Suppressor macrophage (primary cell): ENCODE measurements around the gene BTC.
"Not testable (repeated sequence)": the region's sequence is repeated elsewhere in the genome, so short reads cannot be mapped to it uniquely, and the experiment has no call there.

Source experiments
- DNase-seq, 4 experiments: peaks; one replicate each; pipeline ENCODE4 v3.0.0-alpha.2; 2020 to 2022

Gene BTC

DNA sequence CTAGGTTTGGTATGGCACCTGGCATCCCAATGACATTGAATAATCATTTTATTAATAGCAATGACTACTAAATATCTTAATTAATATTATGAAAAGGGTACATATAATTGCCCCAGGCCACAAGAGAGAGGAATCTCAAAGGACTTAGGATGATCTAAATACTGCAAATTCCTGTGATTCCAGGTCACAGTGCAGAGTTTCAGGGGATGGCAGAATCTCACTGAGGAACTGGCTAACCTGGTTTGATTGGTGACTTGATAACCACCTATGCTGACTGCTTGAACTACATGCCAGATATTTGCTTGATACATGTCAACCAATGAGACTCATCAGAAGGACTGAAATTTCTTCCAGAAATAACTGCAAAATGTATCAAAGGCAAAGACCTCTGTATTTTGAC is 37.2 kb downstream of the BTC start:
- DNase-seq: no peak

DNA sequence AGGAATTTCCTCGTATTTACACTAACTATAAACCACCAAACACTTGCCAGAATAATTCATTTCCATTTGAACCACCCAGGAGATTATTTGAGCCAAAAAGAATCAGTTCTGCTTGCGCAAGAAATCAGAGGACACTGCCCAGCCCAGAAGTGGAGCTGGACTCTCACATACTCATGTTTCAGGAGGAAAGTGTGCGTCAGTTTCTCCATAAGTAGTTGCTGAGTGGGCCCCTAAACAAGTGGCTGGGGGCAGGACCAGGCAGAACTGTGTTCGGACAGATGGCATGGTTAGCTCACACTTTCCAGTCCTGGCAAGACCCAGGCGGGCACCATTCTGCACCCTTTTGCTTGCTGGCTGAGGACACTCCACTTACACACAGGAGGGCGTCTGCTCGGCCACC is 38.8 kb downstream of the BTC start:
- no peak for DNase-seq

DNA sequence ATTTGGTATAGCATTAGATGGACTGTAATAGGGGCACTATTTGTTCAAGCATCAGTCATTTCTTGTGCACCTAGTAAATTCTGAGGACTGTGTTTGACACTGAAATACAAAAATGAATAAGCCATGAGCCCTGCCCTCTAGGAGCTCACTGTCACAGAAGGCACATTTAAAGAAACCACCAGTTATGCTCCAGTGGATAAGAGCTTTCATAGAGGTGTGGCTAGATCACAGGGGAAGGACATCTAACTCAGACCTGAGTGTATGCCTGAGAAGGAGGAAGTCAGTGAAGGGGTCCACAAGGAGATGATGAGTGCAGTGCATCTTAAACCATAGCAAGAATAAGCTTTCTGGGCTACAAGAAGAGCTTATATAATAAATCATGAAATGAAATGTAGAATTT is 40.1 kb downstream of the BTC start:
- no peak for DNase-seq

DNA sequence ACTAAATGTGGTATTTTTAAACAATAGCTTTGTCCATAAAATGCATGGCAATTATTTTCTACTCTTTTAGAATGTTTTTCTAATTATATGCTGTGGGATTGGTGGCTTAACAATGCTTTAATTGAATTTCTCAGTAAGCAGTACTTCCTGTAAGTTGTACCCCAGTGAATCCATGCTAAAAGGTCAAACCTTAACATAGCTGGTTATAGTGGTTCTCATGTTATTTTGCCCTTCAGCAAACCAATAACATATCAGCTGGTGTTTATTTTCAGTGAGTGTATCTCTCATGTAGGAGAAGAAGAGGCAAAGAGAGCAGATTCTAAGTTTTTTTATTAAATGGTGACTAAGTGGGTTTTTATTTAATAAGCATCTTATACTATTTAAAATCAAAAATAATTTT is 41.5 kb downstream of the BTC start:
- no peak for DNase-seq

DNA sequence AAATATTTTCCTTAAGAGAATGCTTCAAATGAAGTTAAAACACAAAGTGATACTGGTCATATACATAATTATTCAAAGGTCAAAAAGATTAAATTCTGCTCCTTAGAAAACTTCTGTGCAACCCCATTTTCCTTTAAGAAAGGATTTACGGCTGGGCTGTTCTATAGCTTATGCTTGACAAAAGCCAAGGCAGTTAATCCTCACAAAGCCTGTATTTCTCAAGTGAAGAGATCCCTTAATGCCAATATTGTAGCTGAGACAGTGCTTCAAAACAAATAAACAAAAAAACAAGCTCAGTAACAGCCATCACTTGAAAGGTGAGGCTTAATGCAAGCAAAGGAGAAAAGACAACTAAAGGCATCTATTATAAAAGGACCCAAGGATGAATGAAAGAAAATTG is 42.5 kb downstream of the BTC start:
- DNase-seq: no peak

DNA sequence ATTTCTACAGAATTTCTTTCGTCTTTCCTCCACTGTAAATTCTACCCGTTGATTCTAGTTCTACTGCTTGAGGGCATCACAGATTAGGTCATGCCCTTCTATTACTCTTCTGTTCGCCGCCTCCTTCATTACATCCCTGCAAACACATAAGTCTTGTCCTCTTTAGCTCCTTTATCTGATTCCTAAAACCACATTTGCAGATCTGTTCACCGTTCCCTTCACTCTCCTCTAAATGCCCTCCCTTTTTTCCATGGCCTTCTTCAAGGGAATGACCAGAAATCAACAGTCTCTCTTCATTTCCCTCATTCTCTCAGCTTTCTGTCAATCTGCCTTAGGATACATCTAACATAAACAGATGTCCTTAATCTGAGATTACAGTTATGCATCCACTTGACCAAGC is 43.1 kb downstream of the BTC start:
- DNase-seq: no peak

DNA sequence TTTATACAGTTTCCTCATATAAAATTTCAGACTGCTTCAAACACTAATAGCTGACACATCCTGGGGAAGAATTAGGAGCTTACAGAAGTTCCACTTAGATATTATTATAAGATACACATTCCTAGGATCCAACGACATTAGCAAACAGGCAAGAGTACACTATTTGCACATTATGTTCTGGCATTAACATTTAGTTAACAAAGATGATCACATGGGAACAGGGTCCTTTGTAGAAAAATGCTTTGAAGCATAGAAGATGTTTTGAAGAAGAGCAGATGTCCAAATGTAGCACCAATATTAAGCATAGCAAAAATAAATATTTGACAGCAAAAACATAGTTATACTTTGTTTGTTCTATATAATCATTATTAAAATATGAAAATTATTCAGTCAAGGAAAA is 52.1 kb downstream of the BTC start:
- no peak for DNase-seq

DNA sequence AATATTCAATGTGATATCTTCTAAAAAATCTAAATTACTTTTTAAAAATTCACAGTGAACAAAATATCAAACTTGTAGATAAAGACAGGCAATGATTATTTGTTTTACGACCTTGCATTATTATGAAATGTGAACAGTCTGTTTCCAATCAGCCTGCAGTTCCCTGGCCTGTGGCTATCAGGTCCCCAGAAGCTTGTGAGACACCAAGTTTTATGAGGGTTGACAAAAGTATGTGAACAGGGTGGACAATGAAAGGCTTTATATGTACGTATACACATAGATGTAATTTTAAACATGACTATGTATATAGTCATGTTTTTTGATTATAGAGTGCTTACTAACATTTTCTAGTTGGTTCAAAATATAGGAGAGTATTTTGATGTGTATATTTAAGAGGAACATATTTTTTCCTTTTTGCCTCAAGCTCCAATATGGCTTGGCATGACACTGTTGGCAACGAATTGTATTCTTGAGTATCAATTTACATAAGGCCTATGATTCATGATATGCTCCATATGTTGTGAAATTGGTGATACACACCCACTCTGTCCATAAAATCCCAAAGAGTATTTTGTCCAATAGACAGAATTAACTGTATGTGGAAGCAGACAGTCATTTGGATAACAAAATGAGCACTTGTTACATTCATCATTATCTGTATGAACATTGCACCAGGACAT is 55.7 kb downstream of the BTC start:
- DNase-seq: no peak

DNA sequence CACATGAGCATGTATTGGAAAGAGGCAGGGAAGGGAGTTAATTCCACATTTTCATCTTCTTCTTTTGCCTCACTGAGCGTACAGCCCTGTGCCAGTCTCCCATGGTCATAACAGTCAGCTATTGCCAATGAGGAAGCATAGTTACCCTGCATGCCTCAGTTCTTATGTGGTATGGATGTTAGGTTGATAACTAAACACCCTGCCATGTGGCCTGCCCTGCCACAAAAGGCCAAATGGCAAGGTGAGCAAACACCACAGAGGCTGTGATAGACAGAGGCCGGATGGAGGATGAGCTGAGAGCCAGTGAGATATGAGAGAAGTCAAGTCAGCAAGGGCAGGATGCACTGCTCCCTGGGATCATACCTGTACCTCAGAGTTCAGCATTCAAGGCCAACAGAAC is 59.3 kb downstream of the BTC start:
- no peak for DNase-seq

DNA sequence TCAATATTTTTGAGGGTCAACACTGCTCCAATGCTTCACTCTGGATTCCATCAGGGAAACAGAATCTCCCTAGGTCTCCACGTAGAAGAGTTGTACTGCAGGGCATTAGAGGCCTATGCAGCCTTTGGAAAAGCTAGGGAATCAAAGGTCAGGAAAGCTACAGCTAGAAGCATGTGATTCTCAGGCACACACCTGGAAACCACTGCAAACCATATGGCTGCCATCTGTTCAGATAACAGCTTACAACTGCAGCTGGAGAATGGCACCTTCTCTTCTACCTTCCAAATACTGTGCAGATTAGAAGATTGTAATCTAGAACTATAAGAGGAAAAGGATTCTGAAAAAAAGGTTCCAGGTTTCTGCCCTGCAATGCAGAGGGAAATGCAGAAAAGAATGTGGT is 60.6 kb downstream of the BTC start:
- no peak for DNase-seq

DNA sequence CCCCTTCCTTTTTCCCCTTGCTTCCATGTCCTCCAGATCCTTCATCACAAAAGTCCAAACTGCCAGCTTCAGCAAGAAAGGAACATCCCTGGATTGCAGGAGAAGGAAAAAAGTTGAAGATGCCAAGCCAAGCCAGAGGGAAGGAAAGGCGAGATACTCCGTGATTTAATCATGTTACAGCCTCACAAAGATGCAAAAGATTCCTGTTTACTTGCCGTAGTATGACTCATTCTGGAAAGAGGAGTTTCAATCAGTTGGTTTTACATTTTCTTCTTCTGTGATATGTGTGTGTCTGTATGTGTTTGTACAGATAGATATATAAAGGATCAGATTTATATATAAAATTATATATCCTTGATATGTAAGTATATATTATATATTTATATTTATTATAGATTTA is 69.3 kb downstream of the BTC start:
- DNase-seq: no peak

DNA sequence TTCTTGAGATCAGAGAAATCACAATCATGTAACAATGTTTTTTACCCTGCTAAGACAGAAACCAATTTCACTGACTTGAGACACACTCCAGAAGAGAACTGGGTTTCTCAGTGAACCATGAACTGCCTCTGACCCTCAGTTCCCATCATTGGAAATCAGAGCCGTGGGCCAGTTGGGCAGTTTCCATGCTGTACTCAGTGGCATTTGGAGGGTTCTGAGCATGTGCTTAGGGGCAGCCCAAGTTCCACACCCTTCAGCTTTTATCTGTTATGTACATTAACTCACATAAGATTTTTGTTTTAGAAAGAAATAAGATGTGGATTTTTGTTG is 77.9 kb downstream of the BTC start:
- DNase-seq: no peak

DNA sequence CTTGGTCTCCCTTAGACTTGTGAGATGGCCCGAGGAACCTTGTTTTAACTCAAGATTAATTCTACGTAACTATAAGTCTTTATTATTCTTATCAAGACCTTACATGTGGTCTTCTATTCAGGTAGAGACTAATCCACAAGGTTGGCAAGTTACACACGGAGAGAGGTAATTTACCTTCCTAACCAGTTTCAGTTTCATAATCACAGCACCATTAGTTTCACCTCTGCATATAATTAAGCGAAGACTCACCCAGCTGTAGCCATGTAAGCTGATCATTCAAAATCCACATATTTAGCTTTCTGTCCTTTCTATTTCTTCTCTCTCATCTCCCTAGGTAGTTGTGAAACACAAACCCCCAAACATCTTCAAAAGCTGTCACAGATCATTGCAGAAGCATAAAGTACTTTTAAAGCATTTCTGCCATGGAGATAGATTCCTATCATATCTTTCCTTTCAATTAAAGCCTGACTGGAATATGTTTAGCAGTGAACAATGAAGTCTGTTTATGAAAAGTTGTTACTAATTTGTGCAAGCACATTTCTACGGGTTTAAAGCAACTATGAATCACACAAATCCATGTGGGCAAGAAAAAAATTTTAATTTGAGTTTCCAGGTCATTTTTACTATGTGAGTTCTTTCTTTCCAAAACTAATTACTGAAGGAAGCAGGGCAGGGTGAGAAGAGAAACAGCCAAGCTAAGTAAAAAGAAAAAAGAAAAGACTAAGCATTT is 78.5 kb downstream of the BTC start:
- DNase-seq: no peak

DNA sequence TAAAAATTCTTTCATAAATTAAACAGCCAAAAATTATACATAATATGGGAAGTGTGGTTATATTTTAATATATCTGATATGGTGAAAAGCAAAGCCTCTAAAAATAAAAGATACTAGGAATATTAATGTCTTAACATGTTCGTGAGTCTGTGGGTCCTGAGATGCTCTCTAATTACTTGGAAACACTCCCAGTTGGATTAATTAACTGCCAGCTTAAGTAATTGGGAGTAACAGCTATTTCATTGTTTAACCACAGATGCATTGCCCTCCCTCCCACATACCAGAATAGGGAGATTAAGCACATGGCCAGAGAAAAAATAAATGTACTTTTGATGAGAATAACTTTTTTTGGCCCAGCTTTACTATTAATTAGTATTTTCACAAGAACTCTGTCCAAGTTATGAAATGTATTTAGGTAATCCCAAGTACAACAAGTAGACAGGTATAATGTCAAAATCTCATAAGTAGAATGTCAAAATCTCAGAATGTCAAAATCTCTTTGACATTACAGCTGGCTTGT is 79.7 kb downstream of the BTC start:
- no peak for DNase-seq

DNA sequence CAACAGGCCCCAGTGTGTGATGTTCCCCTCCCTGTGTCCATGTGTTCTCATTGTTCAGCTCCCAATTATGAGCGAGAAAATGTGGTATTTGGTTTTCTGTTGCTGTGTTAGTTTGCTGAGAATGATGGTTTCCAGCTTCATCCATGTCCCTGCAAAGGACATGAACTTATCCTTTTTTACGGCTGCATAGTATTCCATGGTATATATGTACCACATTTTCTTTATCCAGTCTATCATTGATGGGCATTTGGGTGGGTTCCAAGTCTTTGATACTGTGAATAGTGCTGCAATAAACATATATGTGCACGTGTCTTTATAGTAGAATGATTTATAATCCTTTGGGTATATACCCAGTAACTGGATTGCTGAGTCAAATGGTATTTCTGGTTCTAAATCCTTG is 86.2 kb downstream of the BTC start:
- not testable (repeated sequence) for DNase-seq
